HepG2 (cell line): ENCODE measurements around the gene CPM. TPM values are rescaled to one million over a fixed set of nuclear protein-coding genes. Genes with fewer than 3 reads are reported as not detected.

Source experiments
- FOSL1 ChIP-seq: sonication (generic); formaldehyde crosslinking; IDR thresholded peaks from 2 replicates; pipeline ENCODE4 v1.9.0; 2021; ENCODE audit warnings: missing genetic modification reagents, borderline replicate concordance
- FOXK2 ChIP-seq: fragments of 450-650 bp; IDR thresholded peaks from 2 replicates; pipeline ENCODE4 v1.6.1; 2016
- HNRNPK ChIP-seq: fragments of 200-400 bp; formaldehyde crosslinking; IDR thresholded peaks from 2 replicates; pipeline ENCODE4 v1.6.1; 2018; ENCODE audit warnings: low read length, low read depth, moderate library complexity, mild to moderate bottlenecking; ENCODE audit not compliant: poor library complexity, severe bottlenecking
- IRF2 ChIP-seq: IDR thresholded peaks from 2 replicates; pipeline ENCODE4 v1.6.1; 2018; ENCODE audit warnings: missing genetic modification reagents, missing compliant biosample characterization
- KDM2A ChIP-seq: sonication (generic); formaldehyde crosslinking; IDR thresholded peaks from 2 replicates; pipeline ENCODE4 v1.4.0; 2020; ENCODE audit warnings: low read depth, missing genetic modification reagents, borderline replicate concordance
- MEIS1 ChIP-seq: sonication (generic); formaldehyde crosslinking; IDR thresholded peaks from 2 replicates; pipeline ENCODE4 v1.9.0; 2021; ENCODE audit warnings: mild to moderate bottlenecking, missing genetic modification reagents, moderate library complexity, borderline replicate concordance
- NFIB ChIP-seq: sonication (generic); formaldehyde crosslinking; IDR thresholded peaks from 2 replicates; pipeline ENCODE4 v1.9.0; 2021; ENCODE audit warnings: missing genetic modification reagents, mild to moderate bottlenecking, borderline replicate concordance
- NR2C2 ChIP-seq: sonication (generic); formaldehyde crosslinking; IDR thresholded peaks from 2 replicates; pipeline ENCODE4 v1.4.0; 2020; ENCODE audit warnings: missing genetic modification reagents, mild to moderate bottlenecking, moderate library complexity, borderline replicate concordance
- NR2F1 ChIP-seq, 2 experiments: fragments of 450-650 bp in 1 of 2; formaldehyde crosslinking in 1 of 2; IDR thresholded peaks; 2 replicates each; pipeline versions ENCODE4 v1.5.0 to v1.6.1; 2016 to 2020; ENCODE audit warnings: mild to moderate bottlenecking in 1 of 2, missing compliant biosample characterization in 1 of 2, missing genetic modification reagents in 1 of 2, moderate library complexity in 1 of 2
- NR2F2 ChIP-seq: IDR thresholded peaks from 2 replicates; pipeline ENCODE4 v1.6.1; 2012; ENCODE audit warnings: low read depth, inconsistent platforms, borderline replicate concordance
- ONECUT2 ChIP-seq: sonication (generic); formaldehyde crosslinking; IDR thresholded peaks from 2 replicates; pipeline ENCODE4 v1.4.0; 2020; ENCODE audit warnings: missing genetic modification reagents
- PHF5A ChIP-seq: IDR thresholded peaks from one replicate; pipeline ENCODE4 v1.6.1; 2018; ENCODE audit warnings: low read depth, missing genetic modification reagents; ENCODE audit not compliant: unreplicated experiment
- PRDM15 ChIP-seq: sonication (generic); formaldehyde crosslinking; IDR thresholded peaks from 2 replicates; pipeline ENCODE4 v1.4.0; 2020; ENCODE audit warnings: missing genetic modification reagents
- REST ChIP-seq, 2 experiments: IDR thresholded peaks; 2 replicates each; pipeline ENCODE4 v1.6.1; 2011 to 2012; ENCODE audit warnings: low read length in 2 of 2, borderline replicate concordance in 1 of 2, low read depth in 1 of 2, mild to moderate bottlenecking in 1 of 2, moderate library complexity in 1 of 2
- RORA ChIP-seq: sonication (generic); formaldehyde crosslinking; IDR thresholded peaks from 2 replicates; pipeline ENCODE4 v1.5.0; 2020; ENCODE audit warnings: mild to moderate bottlenecking, missing genetic modification reagents, moderate library complexity
- SRF ChIP-seq: IDR thresholded peaks from 2 replicates; pipeline ENCODE4 v1.6.1; 2011; ENCODE audit warnings: mild to moderate bottlenecking, low read depth, low read length, moderate library complexity
- XRCC5 ChIP-seq: fragments of 200-400 bp; formaldehyde crosslinking; optimal IDR thresholded peaks from 2 replicates; pipeline ENCODE3; 2017; ENCODE audit warnings: mild to moderate bottlenecking, low read length
- ZNF282 ChIP-seq: fragments of 450-650 bp; IDR thresholded peaks from 2 replicates; pipeline ENCODE4 v1.6.1; 2018; ENCODE audit not compliant: partially characterized antibody
- ZNF30 ChIP-seq: sonication (generic); formaldehyde crosslinking; IDR thresholded peaks from 2 replicates; pipeline ENCODE4 v1.5.0; 2020; ENCODE audit warnings: mild to moderate bottlenecking, missing genetic modification reagents
- ZNF331 ChIP-seq: sonication (generic); formaldehyde crosslinking; IDR thresholded peaks from 2 replicates; pipeline ENCODE4 v1.4.0; 2020; ENCODE audit warnings: missing genetic modification reagents
- ZNF558 ChIP-seq: sonication (generic); formaldehyde crosslinking; IDR thresholded peaks from 2 replicates; pipeline ENCODE4 v1.9.0; 2022; ENCODE audit warnings: mild to moderate bottlenecking, missing genetic modification reagents, borderline replicate concordance
- ZZZ3 ChIP-seq: sonication (generic); formaldehyde crosslinking; IDR thresholded peaks from 2 replicates; pipeline ENCODE4 v1.4.0; 2020; ENCODE audit warnings: missing genetic modification reagents, mild to moderate bottlenecking, borderline replicate concordance
- polyA plus RNA-seq, 8 experiments: library from polyadenylated mRNA; depleted of rRNA in 3 of 8; stranded (reverse) in 7 of 8; unstranded in 1 of 8; fragments of >200 nt; fragmentation: Illumina TruSeq in 4 of 8; extraction: Trizol in 4 of 8; gene quantifications; 2 replicates each; pipeline versions ENCODE4 v1.2.1 to v1.2.3, GENCODE V29; 2011 to 2016; ENCODE audit warnings: low read depth in 4 of 8, missing spikeins in 1 of 8, mixed read lengths in 1 of 8; ENCODE audit not compliant: insufficient read depth in 1 of 8
- total RNA-seq, 5 experiments: library from RNA; depleted of rRNA; stranded (reverse); fragments of >200 nt; fragmentation: Illumina TruSeq; extraction: Trizol; gene quantifications; 2 replicates each; pipeline ENCODE4 v1.2.3, GENCODE V29; 2016; ENCODE audit warnings: low read depth in 1 of 5

The CPM gene
- total and polyA plus RNA-seq, 2 of the 13 experiments (the other 11 are each of a cell fraction or from before 2014, with no cell fraction given), result not detected

GRCh38 chr12:68804657-68805591 is 128.0 kb downstream of the CPM start (continued):
- TF ChIP-seq ZZZ3 (CRISPR knock-in tag), result peak; percentile 90; the same call in 1 of the 2 replicates
- peak; percentile 90 for TF ChIP-seq NR2C2
- no peak for TF ChIP-seq PRDM15
- TF ChIP-seq MEIS1, result peak; percentile 97
- TF ChIP-seq KDM2A (CRISPR knock-in tag), result peak; percentile 89; the same call in 1 of the 2 replicates
- TF ChIP-seq SRF, result no peak
- TF ChIP-seq NR2F1 (CRISPR knock-in tag; IDR thresholded peaks at IDR 0.05), result peak; percentile 54 to 83
- TF ChIP-seq NR2F2, result 0 out of 2 replicates have a peak, but pooled peaks have one; percentile 29
- TF ChIP-seq RORA, result no peak
- peak in 1 of 2 experiments; percentile 72; a peak in 1 of 4 replicates for TF ChIP-seq REST (IDR thresholded peaks at IDR 0.05; ENCODE audit: borderline replicate concordance in 1 of 2, low read depth in 1 of 2, low read length in 2 of 2)
- peak; percentile 69; the same call in 1 of the 2 replicates for TF ChIP-seq ZNF30 (CRISPR knock-in tag)
- peak; percentile 95 for TF ChIP-seq IRF2 (CRISPR knock-in tag)
- peak; percentile 51 for TF ChIP-seq XRCC5
- peak; percentile 48 for TF ChIP-seq PHF5A (CRISPR knock-in tag)
- no peak for TF ChIP-seq FOSL1
- TF ChIP-seq ZNF282, result no peak
- no peak for TF ChIP-seq ZNF558 (CRISPR knock-in tag)
- TF ChIP-seq ZNF331 (CRISPR knock-in tag), result peak; percentile 80
- TF ChIP-seq FOXK2, result no peak
- no peak for TF ChIP-seq NFIB
- no peak for TF ChIP-seq HNRNPK
- TF ChIP-seq ONECUT2 (CRISPR knock-in tag), result no peak
